DND-41 (cell line): ENCODE results near the gene FAM200C.

Experiments
- ATAC-seq: fragments of 200-7000 bp; cut with Tn5 transposase; 3 replicates; pipeline ENCODE4 v1.9.1; 2021; ENCODE audit warnings: low read depth; ENCODE audit not compliant: insufficient read depth
- DNase-seq: peaks from one replicate; pipeline ENCODE4 v3.0.0-alpha.2; 2020
- H2AFZ ChIP-seq: 2 replicates; pipeline ENCODE4 v1.6.0; 2012; ENCODE audit warnings: low read depth, low read length
- H3K27ac ChIP-seq: 2 replicates; pipeline ENCODE4 v1.5.1; 2012; ENCODE audit warnings: low read length, inconsistent platforms
- H3K27me3 ChIP-seq: fragments of 200-600 bp; sonication (generic); 2 replicates; pipeline ENCODE4 v1.6.0; 2012; ENCODE audit warnings: low read length, mild to moderate bottlenecking, inconsistent platforms; ENCODE audit not compliant: insufficient read depth, poor library complexity
- H3K36me3 ChIP-seq: 2 replicates; pipeline ENCODE4 v1.5.1; 2012; ENCODE audit warnings: low read length, inconsistent platforms; ENCODE audit not compliant: insufficient read depth
- H3K4me1 ChIP-seq: 2 replicates; pipeline ENCODE4 v1.5.1; 2012; ENCODE audit warnings: mild to moderate bottlenecking, low read length; ENCODE audit not compliant: insufficient read depth
- H3K4me2 ChIP-seq: 2 replicates; pipeline ENCODE4 v1.6.0; 2012; ENCODE audit warnings: mild to moderate bottlenecking, moderate library complexity, low read length, inconsistent platforms; ENCODE audit not compliant: insufficient read depth
- H3K4me3 ChIP-seq, 2 experiments: fragments of 200-600 bp in 1 of 2; shearing (Covaris generic) in 1 of 2; 2 replicates each; pipeline ENCODE4 v1.5.1; 2012 to 2016; ENCODE audit warnings: inconsistent platforms in 2 of 2, low read length in 2 of 2, mild to moderate bottlenecking in 2 of 2, low read depth in 1 of 2, moderate library complexity in 1 of 2
- H3K79me2 ChIP-seq: 2 replicates; pipeline ENCODE4 v1.6.0; 2012; ENCODE audit warnings: low read length, inconsistent platforms; ENCODE audit not compliant: insufficient read depth
- H3K9ac ChIP-seq: 2 replicates; pipeline ENCODE4 v1.6.0; 2012; ENCODE audit warnings: low read depth, mild to moderate bottlenecking, inconsistent platforms, low read length, moderate library complexity
- H3K9me3 ChIP-seq: 2 replicates; pipeline ENCODE4 v1.5.1; 2012; ENCODE audit warnings: low read length, moderate library complexity, mild to moderate bottlenecking, inconsistent platforms; ENCODE audit not compliant: insufficient read depth, severe bottlenecking
- H4K20me1 ChIP-seq: 2 replicates; pipeline ENCODE4 v1.6.0; 2012; ENCODE audit warnings: low read length; ENCODE audit not compliant: insufficient read depth
- CTCF ChIP-seq: IDR thresholded peaks from 2 replicates; pipeline ENCODE4 v1.5.1; 2012; ENCODE audit warnings: borderline replicate concordance, low read length, moderate library complexity, mild to moderate bottlenecking; ENCODE audit not compliant: poor library complexity, severe bottlenecking; ENCODE audit errors: extremely low read depth
- EZH2 ChIP-seq: IDR thresholded peaks from 3 replicates; pipeline ENCODE4 v1.6.1; 2012; ENCODE audit warnings: borderline replicate concordance, low read depth, mild to moderate bottlenecking, moderate library complexity, low read length, inconsistent platforms; ENCODE audit not compliant: severe bottlenecking

Gene FAM200C

GRCh38 chr5:160357394-160357793 lies 42.5 kb downstream of the FAM200C start:
- TF ChIP-seq EZH2 = no peak
- TF ChIP-seq CTCF = no peak
- ATAC-seq = no peak
- no peak overlapping the region for H3K4me2 ChIP-seq
- no peaks in the 10 kb centered on the region for H4K20me1 ChIP-seq
- no peaks in the 10 kb centered on the region for H3K9me3 ChIP-seq
- no peak overlapping the region for H3K4me3 ChIP-seq
- no peak overlapping the region for H2AFZ ChIP-seq
- no peaks in the 10 kb centered on the region for H3K27me3 ChIP-seq
- no peak overlapping the region for H3K27ac ChIP-seq
- DNase-seq = no peak
- no peaks in the 10 kb centered on the region for H3K79me2 ChIP-seq
- H3K9ac ChIP-seq = no peak overlapping the region
- H3K4me1 ChIP-seq = no peaks in the 10 kb centered on the region
- no peaks in the 10 kb centered on the region for H3K36me3 ChIP-seq

- H3K27me3 ChIP-seq = no peaks in the 10 kb centered on the region
- no peaks in the 10 kb centered on the region for H3K9me3 ChIP-seq
- H3K27ac ChIP-seq = no peak overlapping the region
- TF ChIP-seq EZH2 (no peak), CTCF (no peak)
- no peak for ATAC-seq
- no peak overlapping the region for H2AFZ ChIP-seq
- H3K4me3 ChIP-seq = no peak overlapping the region
- no peaks in the 10 kb centered on the region for H3K79me2 ChIP-seq
- H4K20me1 ChIP-seq = no peaks in the 10 kb centered on the region
- H3K4me1 ChIP-seq = no peaks in the 10 kb centered on the region
- H3K4me2 ChIP-seq = no peak overlapping the region
- no peak for DNase-seq
- no peaks in the 10 kb centered on the region for H3K36me3 ChIP-seq
- H3K9ac ChIP-seq = no peak overlapping the region
Measured at GRCh38 chr5:160356550-160357347, 43.1 kb downstream of the FAM200C start.

- no peaks in the 10 kb centered on the region for H4K20me1 ChIP-seq
- H2AFZ ChIP-seq = no peak overlapping the region
- H3K4me3 ChIP-seq = no peak overlapping the region
- no peak overlapping the region for H3K27ac ChIP-seq
- H3K4me2 ChIP-seq = no peak overlapping the region
- ATAC-seq = no peak
- no peaks in the 10 kb centered on the region for H3K9me3 ChIP-seq
- TF ChIP-seq EZH2 (no peak), CTCF (no peak)
- H3K9ac ChIP-seq = no peak overlapping the region
- no peaks in the 10 kb centered on the region for H3K79me2 ChIP-seq
- H3K36me3 ChIP-seq = no peaks in the 10 kb centered on the region
- no peaks in the 10 kb centered on the region for H3K27me3 ChIP-seq
- no peaks in the 10 kb centered on the region for H3K4me1 ChIP-seq
- DNase-seq = no peak
Measured at GRCh38 chr5:160354666-160355065, 45.2 kb downstream of the FAM200C start.
